Measurements from ENCODE around the gene HOXC11. TPM values are rescaled to one million over a fixed set of nuclear protein-coding genes. Genes with fewer than 3 reads are reported as not detected.
A peak's percentile ranks its signal among the peaks of the same experiment; 100 is the strongest.

HOXC11 gene
- total RNA-seq, 2 experiments from 2014 or later: not detected

- peak overlapping the region; percentile 61 for H3K27ac Mint-ChIP-seq
Measured at GRCh38 chr12:53955776-53956250, 17.1 kb upstream of the HOXC11 start.

GRCh38 chr12:53956251-53956887 is 16.6 kb upstream of the HOXC11 start:
- peak overlapping the region; percentile 61 for H3K27ac Mint-ChIP-seq
- no peak for ATAC-seq

More at GRCh38 chr12:53955776-53956250, 17.1 kb upstream of the HOXC11 start:
- DNase-seq (no peak), ATAC-seq (no peak)
- Mint-ChIP-seq H3K36me3 (no peaks in the 10 kb centered on the region), H3K27me3 (peaks cover 94% of the 10 kb centered on the region), H3K4me3 (no peak overlapping the region), H3K4me1 (peaks cover 6% of the 10 kb centered on the region), H3K9me3 (ENCODE audit: low read depth) (no peaks in the 10 kb centered on the region)
- CTCF ChIA-PET: interaction anchor here (1.3 kb wide), 1 partner anchor 13 kb away, joined by 3 read pairs; no protein-coding TSS in a partner anchor

GRCh38 chr12:53956914-53957536 is 15.9 kb upstream of the HOXC11 start:
- Mint-ChIP-seq H3K9me3 (ENCODE audit: low read depth) (no peaks in the 10 kb centered on the region), H3K36me3 (no peaks in the 10 kb centered on the region), H3K4me1 (peaks cover 6% of the 10 kb centered on the region), H3K27ac (no peak overlapping the region), H3K27me3 (peaks cover 96% of the 10 kb centered on the region), H3K4me3 (no peak overlapping the region)
- no peak for DNase-seq
- CTCF ChIA-PET: no interaction called here
- no peak for ATAC-seq

More at GRCh38 chr12:53956251-53956887, 16.6 kb upstream of the HOXC11 start:
- Mint-ChIP-seq H3K27me3 (peaks cover 96% of the 10 kb centered on the region), H3K36me3 (no peaks in the 10 kb centered on the region), H3K9me3 (ENCODE audit: low read depth) (no peaks in the 10 kb centered on the region), H3K4me3 (no peak overlapping the region), H3K4me1 (peaks cover 6% of the 10 kb centered on the region)
- no peak for DNase-seq
- CTCF ChIA-PET: interaction anchor here (1.3 kb wide), 1 partner anchor 14 kb away, joined by 3 read pairs; no protein-coding TSS in a partner anchor

GRCh38 chr12:53958128-53958527 is 14.8 kb upstream of the HOXC11 start:
- Mint-ChIP-seq H3K27me3 (peaks cover 95% of the 10 kb centered on the region), H3K9me3 (ENCODE audit: low read depth) (no peaks in the 10 kb centered on the region), H3K4me3 (no peak overlapping the region), H3K36me3 (no peaks in the 10 kb centered on the region), H3K27ac (no peak overlapping the region), H3K4me1 (peaks cover 6% of the 10 kb centered on the region)
- DNase-seq (no peak), ATAC-seq (no peak)
- CTCF ChIA-PET: interaction anchor here (1.1 to 2.0 kb wide), 2 partner anchors 27 to 212 kb away, joined by 4 to 7 read pairs; partner anchors contain the start of gene HOXC10

GRCh38 chr12:53959314-53959713 is 13.6 kb upstream of the HOXC11 start:
- no peak overlapping the region for H3K27ac Mint-ChIP-seq
- no peak overlapping the region for H3K4me3 Mint-ChIP-seq
- no peaks in the 10 kb centered on the region for H3K36me3 Mint-ChIP-seq
- no peaks in the 10 kb centered on the region for H3K9me3 Mint-ChIP-seq (ENCODE audit: low read depth)
- peaks cover 10% of the 10 kb centered on the region for H3K4me1 Mint-ChIP-seq
- DNase-seq (no peak), ATAC-seq (no peak)
- peaks cover 94% of the 10 kb centered on the region for H3K27me3 Mint-ChIP-seq
- CTCF ChIA-PET: interaction anchor here (1.0 to 2.0 kb wide), 7 partner anchors 10 to 213 kb away, joined by 3 to 7 read pairs (median 5); partner anchors contain the start of genes HOXC10 and HOXC5

- H3K27ac Mint-ChIP-seq: peak overlapping the region; percentile 44
- H3K4me3 Mint-ChIP-seq: no peak overlapping the region
- ATAC-seq (no peak), DNase-seq (no peak)
- no peaks in the 10 kb centered on the region for H3K9me3 Mint-ChIP-seq (ENCODE audit: low read depth)
- peaks cover under 1% of the 10 kb centered on the region for H3K36me3 Mint-ChIP-seq
- H3K27me3 Mint-ChIP-seq: peaks cover 97% of the 10 kb centered on the region
- H3K4me1 Mint-ChIP-seq: peaks cover 12% of the 10 kb centered on the region
- CTCF ChIA-PET: interaction anchor here (1.3 to 2.0 kb wide), 4 partner anchors 9 to 72 kb away, joined by 3 to 7 read pairs (median 6); partner anchors contain the start of gene HOXC5
Measured at GRCh38 chr12:53960187-53961024, 12.5 kb upstream of the HOXC11 start.

- CTCF ChIA-PET: interaction anchor here (1.1 kb wide), 2 partner anchors 9 to 23 kb away, joined by 3 read pairs; partner anchors contain the start of gene HOXC13
- DNase-seq (no peak), ATAC-seq (no peak)
- Mint-ChIP-seq H3K4me1 (peaks cover 15% of the 10 kb centered on the region), H3K36me3 (peaks cover 3% of the 10 kb centered on the region), H3K27ac (no peak overlapping the region), H3K9me3 (ENCODE audit: low read depth) (no peaks in the 10 kb centered on the region), H3K27me3 (peaks cover 97% of the 10 kb centered on the region), H3K4me3 (no peak overlapping the region)
Measured at GRCh38 chr12:53961025-53961761, 11.7 kb upstream of the HOXC11 start.

- CTCF ChIA-PET: interaction anchor here (0.9 to 1.6 kb wide), 2 partner anchors 43 to 229 kb away, joined by 3 to 4 read pairs; no protein-coding TSS in a partner anchor
- Mint-ChIP-seq H3K9me3 (ENCODE audit: low read depth) (no peaks in the 10 kb centered on the region), H3K27me3 (peaks cover 97% of the 10 kb centered on the region), H3K4me3 (no peak overlapping the region), H3K4me1 (peaks cover 16% of the 10 kb centered on the region), H3K36me3 (peaks cover 3% of the 10 kb centered on the region), H3K27ac (no peak overlapping the region)
- no peak for DNase-seq
- ATAC-seq: no peak
Measured at GRCh38 chr12:53963005-53963404, 9.9 kb upstream of the HOXC11 start.

GRCh38 chr12:53963434-53964314 is 9.3 kb upstream of the HOXC11 start:
- peaks cover 3% of the 10 kb centered on the region for H3K36me3 Mint-ChIP-seq
- no peak overlapping the region for H3K27ac Mint-ChIP-seq
- CTCF ChIA-PET: interaction anchor here (0.9 to 1.6 kb wide), 2 partner anchors 43 to 228 kb away, joined by 3 to 4 read pairs; no protein-coding TSS in a partner anchor
- no peak overlapping the region for H3K4me3 Mint-ChIP-seq
- ATAC-seq: no peak
- peaks cover 16% of the 10 kb centered on the region for H3K4me1 Mint-ChIP-seq
- DNase-seq: no peak
- peaks cover 97% of the 10 kb centered on the region for H3K27me3 Mint-ChIP-seq
- no peaks in the 10 kb centered on the region for H3K9me3 Mint-ChIP-seq (ENCODE audit: low read depth)

GRCh38 chr12:53964315-53964713 is 8.6 kb upstream of the HOXC11 start:
- H3K27me3 Mint-ChIP-seq: peaks cover 98% of the 10 kb centered on the region
- peaks cover 16% of the 10 kb centered on the region for H3K4me1 Mint-ChIP-seq
- DNase-seq: no peak
- no peak overlapping the region for H3K27ac Mint-ChIP-seq
- no peak overlapping the region for H3K4me3 Mint-ChIP-seq
- no peak for ATAC-seq
- peaks cover 3% of the 10 kb centered on the region for H3K36me3 Mint-ChIP-seq
- no peaks in the 10 kb centered on the region for H3K9me3 Mint-ChIP-seq (ENCODE audit: low read depth)
- CTCF ChIA-PET: interaction anchor here (0.8 to 1.6 kb wide), 2 partner anchors 42 to 58 kb away, joined by 3 to 4 read pairs; no protein-coding TSS in a partner anchor

- ATAC-seq: no peak
- no peak for DNase-seq
Measured at GRCh38 chr12:53965281-53966084, 7.4 kb upstream of the HOXC11 start.

More at GRCh38 chr12:53965281-53966084, 7.4 kb upstream of the HOXC11 start:
- CTCF ChIA-PET: interaction anchor here (0.6 to 3.3 kb wide), 4 partner anchors 20 to 249 kb away, joined by 3 to 10 read pairs (median 4); partner anchors contain the start of gene HOXC10
- H3K36me3 Mint-ChIP-seq: peaks cover 3% of the 10 kb centered on the region
- H3K27ac Mint-ChIP-seq: no peak overlapping the region
- peaks cover 98% of the 10 kb centered on the region for H3K27me3 Mint-ChIP-seq
- peaks cover 13% of the 10 kb centered on the region for H3K4me1 Mint-ChIP-seq
- no peaks in the 10 kb centered on the region for H3K9me3 Mint-ChIP-seq (ENCODE audit: low read depth)
- H3K4me3 Mint-ChIP-seq: peak overlapping the region; percentile 5

All from activated CD8-positive, alpha-beta memory T cell treated with anti-CD3 and anti-CD28 coated beads, Interleukin-2, amount 10 ng/mL, durations not matched to agents 7 days and 5 days (primary cell).